Skeletal muscle satellite cell (primary cell): Measurements from ENCODE around the gene ADAM19.
"Not testable (repeated sequence)": the region's sequence is repeated elsewhere in the genome, so short reads cannot be mapped to it uniquely, and the experiment has no call there.

Experiments
- H3K27me3 ChIP-seq: 2 replicates; pipeline ENCODE4 v1.7.0; 2013; ENCODE audit warnings: low read length; ENCODE audit not compliant: control insufficient read depth, insufficient read depth
- H3K36me3 ChIP-seq: 2 replicates; pipeline ENCODE4 v1.7.0; 2013; ENCODE audit warnings: mild to moderate bottlenecking, control low read depth, low read length; ENCODE audit not compliant: insufficient read depth
- H3K4me1 ChIP-seq: 2 replicates; pipeline ENCODE4 v1.7.0; 2013; ENCODE audit warnings: low read length; ENCODE audit not compliant: control insufficient read depth, insufficient read depth
- H3K4me2 ChIP-seq: 2 replicates; pipeline ENCODE4 v1.7.0; 2013; ENCODE audit warnings: mild to moderate bottlenecking, low read length
- H3K4me3 ChIP-seq: 2 replicates; pipeline ENCODE4 v1.7.0; 2013; ENCODE audit warnings: low read length
- H3K9ac ChIP-seq: 2 replicates; pipeline ENCODE4 v1.7.0; 2013; ENCODE audit warnings: mild to moderate bottlenecking, low read depth, low read length, moderate library complexity
- H3K9me3 ChIP-seq: replicated peaks from 2 replicates; pipeline ENCODE4 v1.7.0; 2013; ENCODE audit warnings: mild to moderate bottlenecking, control low read depth, low read length

The ADAM19 gene

DNA sequence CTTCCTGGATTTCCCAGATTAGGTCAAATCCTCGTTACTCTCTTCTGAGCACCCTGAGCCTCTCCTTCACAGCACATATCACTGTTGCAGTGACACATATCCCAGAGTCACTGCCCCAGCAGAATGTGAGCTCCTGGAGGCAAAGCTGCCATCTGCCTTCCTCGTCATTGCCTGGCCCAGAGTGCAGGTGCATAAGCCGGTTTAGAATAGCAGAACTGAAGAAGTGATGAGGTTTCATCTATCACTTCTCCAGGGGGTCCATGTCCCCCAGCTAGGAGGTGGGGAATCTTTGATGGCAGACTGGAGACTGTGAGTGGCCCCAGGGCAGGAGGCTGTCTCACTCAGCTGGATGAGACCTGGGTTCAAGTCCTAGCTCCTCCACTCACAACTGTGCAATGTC is 89.8 kb downstream of the ADAM19 start:
- no peaks in the 10 kb centered on the region for H3K9me3 ChIP-seq
- H3K4me3 ChIP-seq, result no peak overlapping the region
- H3K4me1 ChIP-seq, result peaks cover 4% of the 10 kb centered on the region
- peaks cover 65% of the 10 kb centered on the region for H3K36me3 ChIP-seq
- H3K27me3 ChIP-seq, result no peaks in the 10 kb centered on the region
- H3K9ac ChIP-seq, result no peak overlapping the region
- no peak overlapping the region for H3K4me2 ChIP-seq

DNA sequence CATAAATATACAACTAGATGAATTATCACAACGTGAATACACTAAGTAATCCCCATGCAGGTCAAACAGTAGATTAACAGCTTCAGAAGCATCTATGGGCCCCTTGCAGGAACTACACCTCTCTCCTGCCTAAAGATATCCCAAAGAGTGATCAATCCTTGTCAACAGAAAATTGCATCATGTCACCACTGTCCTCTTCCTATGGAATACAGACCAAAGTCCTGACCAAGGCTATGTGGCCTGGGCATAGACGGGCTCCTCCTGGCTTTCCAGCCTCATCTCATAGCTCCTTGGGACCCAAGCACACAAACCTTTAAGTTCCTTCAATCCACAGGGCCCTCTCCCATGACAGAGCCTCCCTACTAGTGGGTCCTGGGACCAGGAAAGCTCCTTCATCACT is 90.2 kb downstream of the ADAM19 start:
- no peaks in the 10 kb centered on the region for H3K27me3 ChIP-seq
- peaks cover 67% of the 10 kb centered on the region for H3K36me3 ChIP-seq
- H3K4me2 ChIP-seq, result no peak overlapping the region
- H3K4me1 ChIP-seq, result peaks cover 4% of the 10 kb centered on the region
- H3K4me3 ChIP-seq, result no peak overlapping the region
- H3K9ac ChIP-seq, result no peak overlapping the region
- H3K9me3 ChIP-seq, result no peaks in the 10 kb centered on the region

DNA sequence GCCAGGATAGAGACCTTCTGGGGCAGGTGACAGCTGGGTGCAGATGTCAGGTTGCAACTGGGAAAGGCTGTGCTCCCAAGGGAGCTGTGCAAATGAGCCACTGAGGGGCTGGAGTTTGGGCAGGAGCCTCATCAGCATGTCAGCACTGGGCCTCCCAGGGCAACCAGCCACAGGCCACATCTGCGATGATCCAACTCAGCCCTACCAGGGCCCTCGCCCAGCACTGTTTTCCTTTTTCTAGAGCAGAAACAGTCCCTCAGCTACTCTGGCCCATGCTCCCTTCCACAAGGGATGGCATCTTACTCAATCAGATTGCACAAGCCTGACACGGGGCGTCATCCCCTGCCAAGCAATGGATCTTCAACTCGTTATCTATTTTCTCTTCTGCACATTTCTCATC is 90.8 kb downstream of the ADAM19 start:
- Histone ChIP-seq H3K4me3 (no peak overlapping the region), H3K9me3 (no peaks in the 10 kb centered on the region), H3K27me3 (no peaks in the 10 kb centered on the region), H3K36me3 (peaks cover 68% of the 10 kb centered on the region), H3K4me1 (peaks cover 6% of the 10 kb centered on the region), H3K4me2 (no peak overlapping the region), H3K9ac (no peak overlapping the region)

DNA sequence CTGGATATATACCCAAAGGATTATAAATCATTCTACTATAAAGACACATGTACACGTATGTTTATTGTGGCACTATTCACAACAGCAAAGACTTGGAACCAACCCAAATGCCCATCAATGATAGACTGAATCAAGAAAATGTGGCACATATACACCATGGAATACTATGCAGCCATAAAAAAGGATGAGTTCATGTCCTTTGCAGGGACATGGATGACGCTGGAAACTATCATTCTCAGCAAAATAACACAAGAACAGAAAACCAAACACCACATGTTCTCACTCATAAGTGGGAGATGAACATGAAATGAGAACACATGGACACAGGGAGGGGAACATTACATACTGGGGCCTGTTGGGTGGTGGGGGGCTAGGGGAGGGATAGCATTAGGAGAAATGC is 92.9 kb downstream of the ADAM19 start:
- H3K9me3 ChIP-seq, H3K27me3 ChIP-seq, H3K4me2 ChIP-seq, H3K4me3 ChIP-seq, H3K9ac ChIP-seq: not testable (repeated sequence)
- peaks cover 68% of the 10 kb centered on the region for H3K36me3 ChIP-seq
- peaks cover 14% of the 10 kb centered on the region for H3K4me1 ChIP-seq

DNA sequence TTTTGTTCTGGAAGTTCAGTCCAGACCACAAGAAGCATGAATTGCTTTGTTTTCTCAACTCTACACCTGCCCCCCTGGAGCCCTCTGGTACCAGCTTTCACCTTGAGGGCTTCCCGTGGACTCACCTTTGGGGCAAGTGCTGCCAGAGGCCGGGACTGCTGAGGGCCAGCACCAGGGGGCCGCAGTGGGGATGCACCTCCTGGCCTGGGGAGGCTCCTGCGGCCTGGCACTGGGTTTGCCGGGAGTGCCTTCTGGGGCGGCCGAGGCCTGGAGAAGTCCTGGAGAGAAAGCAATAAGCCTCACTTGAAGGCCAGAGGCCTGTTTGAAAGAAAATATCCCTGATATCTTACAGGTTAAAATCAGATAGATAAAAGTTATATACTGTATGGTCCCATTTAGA is 93.9 kb downstream of the ADAM19 start:
- peaks cover 14% of the 10 kb centered on the region for H3K4me1 ChIP-seq
- no peaks in the 10 kb centered on the region for H3K9me3 ChIP-seq
- no peaks in the 10 kb centered on the region for H3K27me3 ChIP-seq
- H3K36me3 ChIP-seq, result peaks cover 67% of the 10 kb centered on the region
- H3K4me3 ChIP-seq, result no peak overlapping the region
- H3K4me2 ChIP-seq, result no peak overlapping the region
- H3K9ac ChIP-seq, result no peak overlapping the region

DNA sequence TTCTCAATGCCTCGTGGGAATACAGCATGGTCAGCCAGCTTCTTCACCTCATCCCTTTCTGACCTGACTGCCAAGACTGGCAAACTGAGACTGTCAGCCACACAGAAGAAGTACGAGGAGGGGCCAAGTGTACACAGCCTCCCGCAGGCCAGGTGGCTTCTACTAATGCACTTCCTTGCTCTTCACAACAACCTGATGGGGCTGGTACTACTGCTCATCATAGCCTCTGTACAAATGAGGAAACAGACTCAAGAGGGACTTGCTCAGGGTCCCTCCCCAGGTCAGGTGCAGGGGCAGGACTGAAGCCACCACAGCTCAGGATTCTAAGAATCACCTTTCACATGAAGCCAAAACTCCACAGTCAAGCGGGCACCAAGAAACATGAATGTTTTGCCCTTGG is 94.3 kb downstream of the ADAM19 start:
- Histone ChIP-seq H3K4me1 (peaks cover 14% of the 10 kb centered on the region), H3K27me3 (no peaks in the 10 kb centered on the region)

DNA sequence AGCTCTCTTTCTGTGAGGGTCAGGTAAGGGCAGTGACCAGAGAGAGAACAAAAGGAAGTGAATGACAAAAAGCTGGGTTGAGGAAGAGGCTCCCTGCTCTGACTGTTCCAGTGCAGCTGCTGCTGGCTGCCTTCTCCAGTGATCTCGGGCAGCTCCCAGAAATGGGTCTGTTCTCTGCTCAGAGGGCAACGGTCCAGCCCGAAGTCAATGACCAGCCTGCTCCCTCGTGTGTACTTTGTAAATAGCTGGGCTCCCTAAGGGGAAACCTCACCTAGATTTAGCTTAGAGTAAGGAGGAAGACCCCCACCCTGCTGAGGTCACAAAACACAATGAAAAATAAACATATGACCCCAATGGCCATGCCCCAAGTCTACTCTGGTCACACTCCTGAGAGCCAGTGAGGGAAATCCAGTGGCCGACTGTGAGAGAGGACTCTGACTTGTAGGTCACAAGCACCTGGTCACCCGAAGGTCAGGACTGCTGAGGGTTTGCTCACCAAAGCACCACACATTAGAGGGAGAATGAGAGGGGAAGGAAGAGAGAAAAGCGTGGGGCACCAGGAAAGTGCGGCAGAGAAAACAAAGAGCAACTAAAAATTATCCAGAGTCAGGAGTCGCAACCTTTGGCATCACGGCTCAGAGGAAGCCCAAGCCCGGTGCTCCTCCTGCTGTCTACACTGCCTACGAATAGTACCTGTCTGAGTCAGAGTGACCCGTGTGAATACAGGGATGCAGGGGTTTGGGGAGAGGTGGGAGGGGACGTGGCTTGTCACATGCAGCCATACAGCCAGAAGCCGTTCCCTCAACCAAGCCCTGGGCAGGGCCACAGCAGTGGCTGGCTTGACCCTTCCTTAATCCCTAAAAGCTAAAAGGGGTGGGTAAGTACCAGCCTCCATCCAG is 95.7 kb downstream of the ADAM19 start:
- peaks cover 60% of the 10 kb centered on the region for H3K36me3 ChIP-seq
- H3K4me1 ChIP-seq, result peaks cover 14% of the 10 kb centered on the region
- no peaks in the 10 kb centered on the region for H3K9me3 ChIP-seq
- no peak overlapping the region for H3K9ac ChIP-seq
- H3K4me2 ChIP-seq, result no peak overlapping the region
- no peaks in the 10 kb centered on the region for H3K27me3 ChIP-seq
- no peak overlapping the region for H3K4me3 ChIP-seq

More for the DNA sequence above, 94.3 kb downstream of the ADAM19 start:
- Histone ChIP-seq H3K4me3 (no peak overlapping the region), H3K4me2 (no peak overlapping the region), H3K36me3 (peaks cover 65% of the 10 kb centered on the region), H3K9ac (no peak overlapping the region), H3K9me3 (no peaks in the 10 kb centered on the region)

DNA sequence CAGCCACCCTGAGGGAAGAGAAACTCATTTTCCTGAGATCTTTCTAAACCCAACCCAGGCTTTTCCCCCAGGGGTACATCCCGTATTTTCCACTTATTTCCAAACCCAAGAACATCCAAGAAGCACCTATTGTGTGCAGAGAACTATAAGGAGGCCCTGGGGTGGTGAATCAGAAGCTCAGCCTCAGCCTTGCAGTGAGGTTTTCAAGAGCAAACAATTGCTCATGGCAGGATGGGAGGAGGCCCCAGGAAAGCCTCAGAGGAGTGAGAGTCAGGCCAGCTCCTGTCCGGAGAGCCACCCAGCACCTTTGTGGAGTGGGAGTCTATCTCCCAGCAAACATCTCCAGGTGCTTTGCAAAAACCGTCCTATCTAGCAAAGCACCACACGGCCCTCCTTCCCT is 96.4 kb downstream of the ADAM19 start:
- Histone ChIP-seq H3K9ac (no peak overlapping the region), H3K27me3 (no peaks in the 10 kb centered on the region), H3K9me3 (no peaks in the 10 kb centered on the region), H3K4me2 (no peak overlapping the region), H3K4me3 (no peak overlapping the region), H3K36me3 (peaks cover 54% of the 10 kb centered on the region), H3K4me1 (peaks cover 15% of the 10 kb centered on the region)

DNA sequence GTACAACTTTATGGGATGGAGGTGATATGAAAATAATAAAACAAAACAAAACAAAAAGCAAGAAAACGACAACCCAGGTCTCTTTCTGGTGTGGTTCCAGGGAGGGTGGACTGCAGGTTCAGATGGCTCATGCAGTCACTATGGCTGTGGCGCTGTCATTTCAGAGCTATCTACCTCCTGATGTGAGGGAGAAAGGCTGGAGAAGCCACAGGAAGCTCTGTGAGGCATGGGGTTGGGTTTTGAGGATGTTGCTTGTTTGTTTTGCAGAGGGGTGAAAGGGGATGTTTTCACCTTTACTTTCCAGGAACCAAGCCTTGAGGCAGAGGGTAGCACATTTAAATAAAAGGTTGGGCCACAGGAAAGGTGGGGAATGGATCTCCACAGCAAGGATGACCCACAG is 96.8 kb downstream of the ADAM19 start:
- no peaks in the 10 kb centered on the region for H3K9me3 ChIP-seq
- no peak overlapping the region for H3K4me3 ChIP-seq
- H3K36me3 ChIP-seq, result peaks cover 50% of the 10 kb centered on the region
- no peak overlapping the region for H3K9ac ChIP-seq
- H3K27me3 ChIP-seq, result no peaks in the 10 kb centered on the region
- H3K4me2 ChIP-seq, result no peak overlapping the region
- peaks cover 19% of the 10 kb centered on the region for H3K4me1 ChIP-seq

DNA sequence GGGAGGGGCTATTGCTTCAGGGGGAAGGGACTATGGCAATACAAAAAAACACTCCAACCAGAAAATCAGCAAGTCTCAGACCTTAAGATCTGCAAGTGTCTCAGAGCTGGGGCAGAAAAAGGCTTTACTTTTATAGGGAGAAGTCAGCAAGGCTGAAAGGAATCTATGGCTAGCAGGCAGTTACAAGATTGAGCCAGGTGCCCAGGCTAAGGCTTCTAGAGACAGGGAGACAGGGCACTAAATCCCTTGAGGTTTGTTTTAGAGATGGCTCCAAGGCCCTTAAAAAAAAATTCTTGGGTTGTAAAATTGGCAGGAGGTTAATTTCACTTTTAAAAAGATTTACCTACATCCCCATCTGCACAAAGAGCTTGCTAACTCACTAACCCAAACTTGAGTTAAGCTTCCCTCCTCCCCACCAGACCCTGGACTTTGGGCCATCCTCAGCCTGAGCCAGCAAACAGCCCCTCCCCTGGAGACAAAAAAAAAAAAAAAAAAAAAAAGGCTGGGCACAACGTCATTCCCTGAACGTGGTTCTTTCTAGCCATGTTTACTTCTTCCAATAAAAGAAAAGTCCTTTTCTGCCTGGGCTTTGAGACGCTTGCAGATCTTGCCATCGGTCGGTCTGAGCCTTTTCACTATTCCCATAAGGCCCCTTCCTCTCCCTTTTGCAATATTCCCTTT is 97.6 kb downstream of the ADAM19 start:
- no peak overlapping the region for H3K4me2 ChIP-seq
- H3K27me3 ChIP-seq, result no peaks in the 10 kb centered on the region
- H3K9ac ChIP-seq, result no peak overlapping the region
- peaks cover 50% of the 10 kb centered on the region for H3K36me3 ChIP-seq
- H3K9me3 ChIP-seq, result no peaks in the 10 kb centered on the region
- no peak overlapping the region for H3K4me3 ChIP-seq
- peaks cover 27% of the 10 kb centered on the region for H3K4me1 ChIP-seq

DNA sequence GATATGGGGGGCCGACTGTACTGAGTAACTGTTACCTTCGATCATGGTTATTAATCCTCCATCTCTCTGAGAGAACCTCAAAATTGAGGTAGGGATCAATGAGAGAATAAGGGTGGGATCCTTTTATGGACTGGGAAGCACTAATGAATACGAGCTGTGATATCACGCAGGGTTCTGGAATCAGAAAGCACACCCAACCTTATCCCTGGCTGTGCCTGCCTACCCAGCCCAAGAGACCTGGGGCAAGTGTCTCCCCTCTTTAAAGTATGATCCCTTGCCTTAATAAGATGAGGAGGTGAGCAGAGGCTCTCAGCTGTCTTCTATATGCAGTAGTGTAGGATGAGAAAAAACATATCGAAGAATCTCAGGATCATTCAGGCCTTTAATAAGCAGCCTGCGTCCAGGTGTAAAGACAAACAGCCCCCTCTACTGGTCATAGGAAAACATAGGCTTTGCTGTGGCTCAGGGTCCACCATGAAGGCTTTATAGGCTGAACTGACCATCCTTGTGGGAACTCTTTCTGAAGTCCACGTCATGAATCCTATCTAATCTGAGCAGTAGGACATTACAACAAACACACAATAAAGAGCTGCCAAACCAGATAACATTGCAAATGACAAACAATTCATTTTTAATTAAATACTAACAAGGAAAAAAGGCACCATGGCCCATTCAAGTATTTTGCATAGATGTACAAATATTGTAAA is 98.7 kb downstream of the ADAM19 start:
- Histone ChIP-seq H3K4me3 (no peak overlapping the region), H3K36me3 (peaks cover 49% of the 10 kb centered on the region), H3K4me2 (no peak overlapping the region), H3K9ac (no peak overlapping the region), H3K27me3 (no peaks in the 10 kb centered on the region), H3K9me3 (no peaks in the 10 kb centered on the region), H3K4me1 (peaks cover 27% of the 10 kb centered on the region)
